ENCODE results near the gene COL4A1. TPM values are rescaled to one million over a fixed set of nuclear protein-coding genes. Genes with fewer than 3 reads are reported as not detected.
A peak's percentile ranks its signal among the peaks of the same experiment; 100 is the strongest.

COL4A1 gene
- polyA plus RNA-seq, 2 of the 4 experiments (the other 2 are of a cell fraction): 23.8 to 71.3 TPM

DNA sequence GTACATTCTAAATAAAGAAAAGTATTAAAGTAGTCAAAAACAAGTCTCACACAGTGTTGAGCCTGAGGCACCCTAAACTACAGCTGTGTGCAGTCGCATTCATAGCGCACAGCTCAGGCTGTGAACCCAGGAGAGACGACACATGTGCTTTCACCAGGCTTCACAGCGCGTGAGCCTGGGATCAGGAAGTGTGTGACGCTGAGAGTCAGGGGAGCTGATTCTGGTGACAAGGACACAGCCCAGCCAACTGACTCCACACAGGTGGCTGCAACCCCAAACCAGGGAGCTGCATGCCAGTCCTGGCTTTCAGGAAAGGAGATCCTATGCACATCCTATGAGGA, 41.6 kb downstream of the COL4A1 start:
- DNase-seq (ENCODE audit: low read depth in 1 of 2, low spot score in 1 of 2) (no peak), ATAC-seq (no peak), FAIRE-seq (no peak)
- WGBS (ENCODE audit: missing lambda C conversion rate): 96% methylated on average over 6 of the region's 6 CpGs
- Histone ChIP-seq H3K4me1 (peaks cover 15% of the 10 kb centered on the region), H3K4me2 (no peak overlapping the region), H3K9me3 (no peaks in the 10 kb centered on the region), H3K4me3 (no peak overlapping the region), H3K27ac (no peak overlapping the region)
- ChIA-PET POLR2A (no interaction called here), CTCF (interaction anchor here (1.7 kb wide), 1 partner anchor 18 kb away, joined by 6 read pairs; no protein-coding TSS in a partner anchor)
- TF ChIP-seq RAD21 (conservative IDR thresholded peaks at IDR 0.05 in 1 of 2, IDR thresholded peaks at IDR 0.05 in 1 of 2) (no peak), PHF8 (IDR thresholded peaks at IDR 0.05; ENCODE audit: borderline replicate concordance, low read depth) (no peak), RARB (CRISPR knock-in tag; IDR thresholded peaks at IDR 0.05) (no peak), EHMT2 (IDR thresholded peaks at IDR 0.05; ENCODE audit: low read depth) (no peak), SMC3 (IDR thresholded peaks at IDR 0.05) (no peak), GATA3 (IDR thresholded peaks at IDR 0.05; ENCODE audit: borderline replicate concordance) (no peak)
- TF ChIP-seq, protein P1, sequence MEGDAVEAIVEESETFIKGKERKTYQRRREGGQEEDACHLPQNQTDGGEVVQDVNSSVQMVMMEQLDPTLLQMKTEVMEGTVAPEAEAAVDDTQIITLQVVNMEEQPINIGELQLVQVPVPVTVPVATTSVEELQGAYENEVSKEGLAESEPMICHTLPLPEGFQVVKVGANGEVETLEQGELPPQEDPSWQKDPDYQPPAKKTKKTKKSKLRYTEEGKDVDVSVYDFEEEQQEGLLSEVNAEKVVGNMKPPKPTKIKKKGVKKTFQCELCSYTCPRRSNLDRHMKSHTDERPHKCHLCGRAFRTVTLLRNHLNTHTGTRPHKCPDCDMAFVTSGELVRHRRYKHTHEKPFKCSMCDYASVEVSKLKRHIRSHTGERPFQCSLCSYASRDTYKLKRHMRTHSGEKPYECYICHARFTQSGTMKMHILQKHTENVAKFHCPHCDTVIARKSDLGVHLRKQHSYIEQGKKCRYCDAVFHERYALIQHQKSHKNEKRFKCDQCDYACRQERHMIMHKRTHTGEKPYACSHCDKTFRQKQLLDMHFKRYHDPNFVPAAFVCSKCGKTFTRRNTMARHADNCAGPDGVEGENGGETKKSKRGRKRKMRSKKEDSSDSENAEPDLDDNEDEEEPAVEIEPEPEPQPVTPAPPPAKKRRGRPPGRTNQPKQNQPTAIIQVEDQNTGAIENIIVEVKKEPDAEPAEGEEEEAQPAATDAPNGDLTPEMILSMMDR (IDR thresholded peaks at IDR 0.05): no peak

DNA sequence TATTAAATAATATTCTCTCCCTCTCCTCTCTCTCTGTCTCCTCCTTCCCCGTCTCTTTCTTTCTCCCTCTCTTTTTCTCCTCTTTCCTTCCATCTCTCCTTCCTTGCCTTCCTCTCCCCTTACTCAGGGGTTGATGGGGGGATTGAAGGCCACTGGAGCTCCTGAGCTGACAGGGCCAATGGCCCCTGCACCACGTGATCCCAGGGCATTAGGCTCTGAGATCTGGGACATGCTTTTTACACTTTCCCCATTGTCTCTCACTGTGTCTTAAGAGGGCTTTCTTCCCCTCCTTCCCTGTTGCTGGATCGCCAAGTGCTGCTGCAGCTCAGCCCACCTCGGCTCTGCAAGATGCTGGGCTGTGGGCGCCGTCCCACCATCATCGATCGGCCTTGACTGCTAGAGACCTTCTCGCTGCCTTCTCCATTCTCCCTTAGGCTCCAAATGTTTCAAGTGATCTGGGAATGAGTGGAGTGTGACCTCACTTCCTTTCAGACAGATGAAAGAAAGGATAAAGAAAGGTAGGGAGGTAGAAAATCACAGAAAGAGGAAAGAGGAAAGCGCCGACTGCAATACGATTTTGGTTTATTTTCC, 42.2 kb downstream of the COL4A1 start:
- DNase-seq (ENCODE audit: low read depth in 1 of 2, low spot score in 1 of 2) (no peak), ATAC-seq (no peak), FAIRE-seq (no peak)
- H3K27ac ChIP-seq: peak overlapping the region in 1 of 2 experiments; percentile 21; a peak in 1 of 6 replicates
- no peaks in the 10 kb centered on the region for H3K9me3 ChIP-seq
- peaks cover 15% of the 10 kb centered on the region for H3K4me1 ChIP-seq
- TF ChIP-seq, protein P2, sequence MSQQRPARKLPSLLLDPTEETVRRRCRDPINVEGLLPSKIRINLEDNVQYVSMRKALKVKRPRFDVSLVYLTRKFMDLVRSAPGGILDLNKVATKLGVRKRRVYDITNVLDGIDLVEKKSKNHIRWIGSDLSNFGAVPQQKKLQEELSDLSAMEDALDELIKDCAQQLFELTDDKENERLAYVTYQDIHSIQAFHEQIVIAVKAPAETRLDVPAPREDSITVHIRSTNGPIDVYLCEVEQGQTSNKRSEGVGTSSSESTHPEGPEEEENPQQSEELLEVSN (IDR thresholded peaks at IDR 0.05; ENCODE audit: borderline replicate concordance, low read depth): no peak
- TF ChIP-seq, protein P3, sequence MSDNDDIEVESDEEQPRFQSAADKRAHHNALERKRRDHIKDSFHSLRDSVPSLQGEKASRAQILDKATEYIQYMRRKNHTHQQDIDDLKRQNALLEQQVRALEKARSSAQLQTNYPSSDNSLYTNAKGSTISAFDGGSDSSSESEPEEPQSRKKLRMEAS (IDR thresholded peaks at IDR 0.05): no peak
- TF ChIP-seq HOXB5 (CRISPR knock-in tag; IDR thresholded peaks at IDR 0.05) (no peak), KDM5A (IDR thresholded peaks at IDR 0.05) (no peak), FOXS1 (CRISPR knock-in tag; IDR thresholded peaks at IDR 0.05) (no peak), FOSL2 (IDR thresholded peaks at IDR 0.05) (no peak), FOSL2 (CRISPR knock-in tag; IDR thresholded peaks at IDR 0.05) (no peak), MYC (IDR thresholded peaks at IDR 0.05; ENCODE audit: borderline replicate concordance, low read length) (no peak), SMC3 (IDR thresholded peaks at IDR 0.05) (no peak)
- TF ChIP-seq, protein P4, sequence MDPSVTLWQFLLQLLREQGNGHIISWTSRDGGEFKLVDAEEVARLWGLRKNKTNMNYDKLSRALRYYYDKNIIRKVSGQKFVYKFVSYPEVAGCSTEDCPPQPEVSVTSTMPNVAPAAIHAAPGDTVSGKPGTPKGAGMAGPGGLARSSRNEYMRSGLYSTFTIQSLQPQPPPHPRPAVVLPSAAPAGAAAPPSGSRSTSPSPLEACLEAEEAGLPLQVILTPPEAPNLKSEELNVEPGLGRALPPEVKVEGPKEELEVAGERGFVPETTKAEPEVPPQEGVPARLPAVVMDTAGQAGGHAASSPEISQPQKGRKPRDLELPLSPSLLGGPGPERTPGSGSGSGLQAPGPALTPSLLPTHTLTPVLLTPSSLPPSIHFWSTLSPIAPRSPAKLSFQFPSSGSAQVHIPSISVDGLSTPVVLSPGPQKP (IDR thresholded peaks at IDR 0.05; ENCODE audit: low read depth, low read length): no peak
- ChIA-PET CTCF (interaction anchor here (1.7 kb wide), 1 partner anchor 17 kb away, joined by 6 read pairs; no protein-coding TSS in a partner anchor), POLR2A (no interaction called here)
- H3K4me2 ChIP-seq: no peak overlapping the region
- H3K4me3 ChIP-seq: no peak overlapping the region
- WGBS (ENCODE audit: missing lambda C conversion rate): 93% methylated on average over 12 of the region's 12 CpGs

DNA sequence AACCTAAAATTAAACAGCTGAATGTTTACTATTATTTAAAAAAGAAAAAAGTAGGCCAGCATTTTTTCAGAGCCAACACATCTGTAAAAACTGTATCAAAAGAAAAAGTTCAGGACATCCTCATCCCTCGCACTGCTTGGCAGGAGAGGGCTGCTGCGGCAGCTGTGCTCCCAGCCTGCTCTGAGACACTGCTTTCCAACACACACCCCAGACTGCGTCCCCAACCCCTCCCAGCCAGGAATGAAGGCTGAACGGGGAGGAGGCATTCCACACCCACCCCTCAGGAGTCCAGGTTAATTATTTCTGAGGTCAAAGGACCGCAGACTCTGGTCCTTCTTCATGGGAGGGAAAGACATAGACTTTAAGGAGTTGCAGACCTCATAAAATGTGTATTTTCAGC, 43.1 kb downstream of the COL4A1 start:
- POLR2A ChIA-PET: no interaction called here
- DNase-seq (ENCODE audit: low read depth in 1 of 2, low spot score in 1 of 2) (no peak), FAIRE-seq (no peak), ATAC-seq (peak in 1 of 2 experiments; percentile 38; a peak in 1 of 6 replicates)
- no peaks in the 10 kb centered on the region for H3K9me3 ChIP-seq
- TF ChIP-seq MYC (IDR thresholded peaks at IDR 0.05; ENCODE audit: borderline replicate concordance, low read length) (no peak), RAD21 (conservative IDR thresholded peaks at IDR 0.05 in 1 of 2, IDR thresholded peaks at IDR 0.05 in 1 of 2) (no peak), ZC3H11A (IDR thresholded peaks at IDR 0.05) (no peak), FOSL2 (IDR thresholded peaks at IDR 0.05) (no peak), FOSL2 (CRISPR knock-in tag; IDR thresholded peaks at IDR 0.05) (no peak)
- TF ChIP-seq, protein P5, sequence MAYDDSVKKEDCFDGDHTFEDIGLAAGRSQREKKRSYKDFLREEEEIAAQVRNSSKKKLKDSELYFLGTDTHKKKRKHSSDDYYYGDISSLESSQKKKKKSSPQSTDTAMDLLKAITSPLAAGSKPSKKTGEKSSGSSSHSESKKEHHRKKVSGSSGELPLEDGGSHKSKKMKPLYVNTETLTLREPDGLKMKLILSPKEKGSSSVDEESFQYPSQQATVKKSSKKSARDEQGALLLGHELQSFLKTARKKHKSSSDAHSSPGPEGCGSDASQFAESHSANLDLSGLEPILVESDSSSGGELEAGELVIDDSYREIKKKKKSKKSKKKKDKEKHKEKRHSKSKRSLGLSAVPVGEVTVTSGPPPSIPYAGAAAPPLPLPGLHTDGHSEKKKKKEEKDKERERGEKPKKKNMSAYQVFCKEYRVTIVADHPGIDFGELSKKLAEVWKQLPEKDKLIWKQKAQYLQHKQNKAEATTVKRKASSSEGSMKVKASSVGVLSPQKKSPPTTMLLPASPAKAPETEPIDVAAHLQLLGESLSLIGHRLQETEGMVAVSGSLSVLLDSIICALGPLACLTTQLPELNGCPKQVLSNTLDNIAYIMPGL (CRISPR knock-in tag; IDR thresholded peaks at IDR 0.05; ENCODE audit: borderline replicate concordance): no peak
- 0 out of 6 replicates have a peak overlapping the region, but pooled peaks of 1 of the 2 experiments have one; percentile 24 for H3K27ac ChIP-seq
- CTCF ChIA-PET: interaction anchor here (1.2 kb wide), 1 partner anchor 16 kb away, joined by 4 read pairs; no protein-coding TSS in a partner anchor
- H3K4me1 ChIP-seq: peaks cover 23% of the 10 kb centered on the region
- 0 out of 3 replicates have a peak overlapping the region, but pooled peaks have one; percentile 30 for H3K4me2 ChIP-seq
- no peak overlapping the region for H3K4me3 ChIP-seq
- WGBS (ENCODE audit: missing lambda C conversion rate): 54% methylated on average over 5 of the region's 5 CpGs

All from A549 (cell line).